HepG2 (cell line): ENCODE results near the gene VASN. TPM values are rescaled to one million over a fixed set of nuclear protein-coding genes. Genes with fewer than 3 reads are reported as not detected.
A peak's percentile ranks its signal among the peaks of the same experiment; 100 is the strongest.

Experiments used
- AHR ChIP-seq: IDR thresholded peaks from 2 replicates; pipeline ENCODE4 v1.6.1; 2018; ENCODE audit warnings: missing genetic modification reagents, missing compliant biosample characterization
- ATF2 ChIP-seq: sonication (generic); formaldehyde crosslinking; IDR thresholded peaks from 2 replicates; pipeline ENCODE4 v1.4.0; 2020; ENCODE audit warnings: missing genetic modification reagents
- ATRX ChIP-seq: sonication (generic); formaldehyde crosslinking; IDR thresholded peaks from 2 replicates; pipeline ENCODE4 v1.4.0; 2020; ENCODE audit warnings: missing genetic modification reagents, borderline replicate concordance
- EP300 ChIP-seq, 3 experiments: sonication (generic) in 1 of 3; formaldehyde crosslinking in 1 of 3; IDR thresholded peaks; 2 replicates each; pipeline versions ENCODE4 v1.5.1 to v1.6.1; 2011 to 2020; ENCODE audit warnings: low read depth in 2 of 3, low read length in 2 of 3, borderline replicate concordance in 1 of 3, improper control_type of control experiment in 1 of 3, mild to moderate bottlenecking in 1 of 3, missing genetic modification reagents in 1 of 3, moderate library complexity in 1 of 3
- GPBP1L1 ChIP-seq: sonication (generic); formaldehyde crosslinking; IDR thresholded peaks from 2 replicates; pipeline ENCODE4 v1.5.0; 2020; ENCODE audit warnings: mild to moderate bottlenecking, missing genetic modification reagents
- GTF2F1 ChIP-seq: fragments of 150-350 bp; IDR thresholded peaks from 2 replicates; pipeline ENCODE4 v1.6.1; 2014; ENCODE audit warnings: low read length
- HNRNPL ChIP-seq: fragments of 200-400 bp; formaldehyde crosslinking; IDR thresholded peaks from 2 replicates; pipeline ENCODE4 v1.6.1; 2017; ENCODE audit warnings: mild to moderate bottlenecking, low read depth, low read length
- IRX3 ChIP-seq: sonication (generic); formaldehyde crosslinking; IDR thresholded peaks from 2 replicates; pipeline ENCODE4 v1.8.1; 2023; ENCODE audit warnings: mild to moderate bottlenecking, low read depth, missing genetic modification reagents, borderline replicate concordance
- MATR3 ChIP-seq: sonication (generic); formaldehyde crosslinking; IDR thresholded peaks from 2 replicates; pipeline ENCODE4 v1.4.0; 2020; ENCODE audit warnings: missing genetic modification reagents
- MBNL3 ChIP-seq: fragments of 250-450 bp; sonication (Bioruptor Pico); conservative IDR thresholded peaks from 2 replicates; pipeline ENCODE4 v1.8.0; 2022; ENCODE audit warnings: mild to moderate bottlenecking, inconsistent platforms
- MEF2D ChIP-seq: sonication (generic); formaldehyde crosslinking; IDR thresholded peaks from 2 replicates; pipeline ENCODE4 v1.5.1; 2020; ENCODE audit warnings: mild to moderate bottlenecking, missing genetic modification reagents
- MLLT10 ChIP-seq: sonication (generic); formaldehyde crosslinking; IDR thresholded peaks from 2 replicates; pipeline ENCODE4 v1.4.0; 2020; ENCODE audit warnings: missing genetic modification reagents
- MXI1 ChIP-seq: IDR thresholded peaks from 3 replicates; pipeline ENCODE4 v1.6.1; 2012; ENCODE audit warnings: low read depth, low read length, inconsistent platforms, borderline replicate concordance
- RXRB ChIP-seq: IDR thresholded peaks from 2 replicates; pipeline ENCODE4 v1.6.1; 2016; ENCODE audit warnings: borderline replicate concordance, missing genetic modification reagents, missing compliant biosample characterization
- SRSF9 ChIP-seq: fragments of 200-400 bp; formaldehyde crosslinking; IDR thresholded peaks from 2 replicates; pipeline ENCODE4 v1.6.1; 2018; ENCODE audit warnings: borderline replicate concordance, mild to moderate bottlenecking, low read depth, low read length; ENCODE audit not compliant: insufficient read depth, poor library complexity, severe bottlenecking
- TGIF2 ChIP-seq: IDR thresholded peaks from 2 replicates; pipeline ENCODE4 v1.6.1; 2016; ENCODE audit warnings: control low read depth, missing compliant biosample characterization
- ZBTB44 ChIP-seq: sonication (generic); formaldehyde crosslinking; IDR thresholded peaks from 2 replicates; pipeline ENCODE4 v1.4.0; 2020; ENCODE audit warnings: missing genetic modification reagents
- ZFP62 ChIP-seq: sonication (generic); formaldehyde crosslinking; IDR thresholded peaks from 2 replicates; pipeline ENCODE4 v1.4.0; 2020; ENCODE audit warnings: missing genetic modification reagents
- ZNF33A ChIP-seq: sonication (generic); formaldehyde crosslinking; IDR thresholded peaks from 2 replicates; pipeline ENCODE4 v1.5.1; 2020; ENCODE audit warnings: missing genetic modification reagents, mild to moderate bottlenecking, moderate library complexity, borderline replicate concordance
- ZNF879 ChIP-seq: sonication (generic); formaldehyde crosslinking; IDR thresholded peaks from 2 replicates; pipeline ENCODE4 v1.8.1; 2023; ENCODE audit warnings: missing genetic modification reagents
- polyA plus RNA-seq, 8 experiments: library from polyadenylated mRNA; depleted of rRNA in 3 of 8; stranded (reverse) in 7 of 8; unstranded in 1 of 8; fragments of >200 nt; fragmentation: Illumina TruSeq in 4 of 8; extraction: Trizol in 4 of 8; gene quantifications; 2 replicates each; pipeline versions ENCODE4 v1.2.1 to v1.2.3, GENCODE V29; 2011 to 2016; ENCODE audit warnings: low read depth in 4 of 8, missing spikeins in 1 of 8, mixed read lengths in 1 of 8; ENCODE audit not compliant: insufficient read depth in 1 of 8
- total RNA-seq, 5 experiments: library from RNA; depleted of rRNA; stranded (reverse); fragments of >200 nt; fragmentation: Illumina TruSeq; extraction: Trizol; gene quantifications; 2 replicates each; pipeline ENCODE4 v1.2.3, GENCODE V29; 2016; ENCODE audit warnings: low read depth in 1 of 5
- TF ChIP-seq, protein P1 (sequence below): sonication (generic); formaldehyde crosslinking; conservative IDR thresholded peaks from 2 replicates; pipeline ENCODE4 v1.4.0; 2020; ENCODE audit warnings: mild to moderate bottlenecking, missing genetic modification reagents, moderate library complexity

VASN gene
- total and polyA plus RNA-seq, 2 of the 13 experiments (the other 11 are each of a cell fraction or from before 2014, with no cell fraction given), result 8.4 to 18.2 TPM

DNA sequence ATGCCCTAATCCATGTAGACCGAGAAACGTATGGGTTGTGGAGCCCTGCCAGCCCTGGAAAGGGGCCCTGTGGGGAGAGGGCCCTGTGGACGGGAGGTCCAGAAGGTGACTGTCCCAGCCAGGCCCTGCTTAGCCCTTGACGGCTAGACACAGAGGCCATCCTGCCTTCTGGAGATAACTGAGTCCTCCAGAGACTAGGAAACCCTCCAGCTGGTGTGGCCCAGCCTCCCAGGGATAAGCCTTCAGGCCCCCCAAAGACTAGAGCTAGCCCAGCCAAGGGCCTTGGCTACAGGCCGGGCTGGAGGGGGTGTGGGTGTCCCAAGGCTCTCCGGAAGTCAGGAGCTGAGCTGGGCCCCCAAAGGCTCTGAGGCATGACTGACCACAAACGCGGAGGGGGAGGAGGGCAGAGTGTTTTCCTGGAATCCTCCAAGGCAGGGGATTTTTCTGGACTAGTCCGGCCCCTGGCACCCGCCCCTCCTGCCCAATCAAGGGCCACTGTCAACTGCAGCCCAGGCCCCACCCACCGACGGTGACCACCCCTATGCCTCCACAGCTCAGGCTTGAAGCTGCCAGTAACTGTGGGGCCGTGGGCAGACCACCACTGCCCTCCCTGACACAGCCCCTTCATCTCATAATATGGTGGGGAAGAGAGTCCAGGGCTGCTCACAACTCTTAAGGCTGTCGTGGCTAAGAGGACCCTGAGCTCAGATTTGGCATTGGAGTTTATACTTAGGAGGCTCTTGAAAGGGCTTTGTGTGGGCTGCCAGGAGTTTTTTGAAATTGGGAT is 885 bp upstream of the VASN start (continued):
- TF ChIP-seq ATF2 (CRISPR knock-in tag) (0 out of 2 replicates have a peak, but pooled peaks have one; percentile 15), TGIF2 (CRISPR knock-in tag) (no peak), MBNL3 (CRISPR knock-in tag) (no peak), GPBP1L1 (CRISPR knock-in tag) (no peak), RXRB (0 out of 2 replicates have a peak, but pooled peaks have one; percentile 23), ZFP62 (CRISPR knock-in tag) (no peak), IRX3 (CRISPR knock-in tag) (no peak), HNRNPL (0 out of 2 replicates have a peak, but pooled peaks have one; percentile 31), GTF2F1 (no peak), MATR3 (CRISPR knock-in tag) (no peak), ATRX (CRISPR knock-in tag) (no peak), MXI1 (no peak; the same call in 2 of the 3 replicates), MEF2D (CRISPR knock-in tag) (no peak), EP300 (IDR thresholded peaks at IDR 0.05; ENCODE audit: low read depth in 2 of 2, low read length in 2 of 2) (no peak), EP300 (CRISPR knock-in tag; IDR thresholded peaks at IDR 0.05; ENCODE audit: borderline replicate concordance) (no peak), ZBTB44 (CRISPR knock-in tag) (no peak), AHR (CRISPR knock-in tag) (no peak), MLLT10 (no peak), SRSF9 (no peak), ZNF879 (CRISPR knock-in tag) (no peak), ZNF33A (no peak)
- TF ChIP-seq, protein P1, sequence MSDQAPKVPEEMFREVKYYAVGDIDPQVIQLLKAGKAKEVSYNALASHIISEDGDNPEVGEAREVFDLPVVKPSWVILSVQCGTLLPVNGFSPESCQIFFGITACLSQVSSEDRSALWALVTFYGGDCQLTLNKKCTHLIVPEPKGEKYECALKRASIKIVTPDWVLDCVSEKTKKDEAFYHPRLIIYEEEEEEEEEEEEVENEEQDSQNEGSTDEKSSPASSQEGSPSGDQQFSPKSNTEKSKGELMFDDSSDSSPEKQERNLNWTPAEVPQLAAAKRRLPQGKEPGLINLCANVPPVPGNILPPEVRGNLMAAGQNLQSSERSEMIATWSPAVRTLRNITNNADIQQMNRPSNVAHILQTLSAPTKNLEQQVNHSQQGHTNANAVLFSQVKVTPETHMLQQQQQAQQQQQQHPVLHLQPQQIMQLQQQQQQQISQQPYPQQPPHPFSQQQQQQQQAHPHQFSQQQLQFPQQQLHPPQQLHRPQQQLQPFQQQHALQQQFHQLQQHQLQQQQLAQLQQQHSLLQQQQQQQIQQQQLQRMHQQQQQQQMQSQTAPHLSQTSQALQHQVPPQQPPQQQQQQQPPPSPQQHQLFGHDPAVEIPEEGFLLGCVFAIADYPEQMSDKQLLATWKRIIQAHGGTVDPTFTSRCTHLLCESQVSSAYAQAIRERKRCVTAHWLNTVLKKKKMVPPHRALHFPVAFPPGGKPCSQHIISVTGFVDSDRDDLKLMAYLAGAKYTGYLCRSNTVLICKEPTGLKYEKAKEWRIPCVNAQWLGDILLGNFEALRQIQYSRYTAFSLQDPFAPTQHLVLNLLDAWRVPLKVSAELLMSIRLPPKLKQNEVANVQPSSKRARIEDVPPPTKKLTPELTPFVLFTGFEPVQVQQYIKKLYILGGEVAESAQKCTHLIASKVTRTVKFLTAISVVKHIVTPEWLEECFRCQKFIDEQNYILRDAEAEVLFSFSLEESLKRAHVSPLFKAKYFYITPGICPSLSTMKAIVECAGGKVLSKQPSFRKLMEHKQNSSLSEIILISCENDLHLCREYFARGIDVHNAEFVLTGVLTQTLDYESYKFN, result peak; percentile 42
